Neural cell (in vitro differentiated cells): ENCODE measurements around the gene DCAF16. TPM values are rescaled to one million over a fixed set of nuclear protein-coding genes. Genes with fewer than 3 reads are reported as not detected.

Source experiments
- H2AFZ ChIP-seq: fragments of 200-600, 300-800 bp; sonication (generic), shearing (Covaris generic); 2 replicates; pipeline ENCODE4 v1.6.0; 2014; ENCODE audit warnings: low read depth, mild to moderate bottlenecking, antibody characterized with exemption, low read length, moderate library complexity
- H3F3A ChIP-seq: fragments of 200-600 bp; shearing (Covaris generic); 2 replicates; pipeline ENCODE4 v1.6.1; 2016; ENCODE audit warnings: mild to moderate bottlenecking, moderate library complexity, mixed read lengths, antibody characterized with exemption, low read length; ENCODE audit not compliant: insufficient read depth, poor library complexity, severe bottlenecking
- H3K27ac ChIP-seq: fragments of 200-600, 300-800 bp; sonication (generic), shearing (Covaris generic); 2 replicates; pipeline ENCODE4 v1.5.1; 2014; ENCODE audit warnings: mild to moderate bottlenecking, low read length, moderate library complexity
- H3K27me3 ChIP-seq: fragments of 300-800, 200-600 bp; sonication (generic), shearing (Covaris generic); 2 replicates; pipeline ENCODE4 v1.6.0; 2014; ENCODE audit warnings: mild to moderate bottlenecking, low read depth, low read length, moderate library complexity; ENCODE audit not compliant: insufficient read depth
- H3K36me3 ChIP-seq: fragments of 300-800, 200-600 bp; sonication (generic), shearing (Covaris generic); 2 replicates; pipeline ENCODE4 v1.5.1; 2014; ENCODE audit warnings: mild to moderate bottlenecking, antibody characterized with exemption, low read length, moderate library complexity; ENCODE audit not compliant: insufficient read depth
- H3K4me2 ChIP-seq: fragments of 300-800, 200-600 bp; sonication (generic), shearing (Covaris generic); 2 replicates; pipeline ENCODE4 v1.6.0; 2014; ENCODE audit warnings: mild to moderate bottlenecking, low read length
- H3K4me3 ChIP-seq: fragments of 300-800, 200-600 bp; sonication (generic), shearing (Covaris generic); 2 replicates; pipeline ENCODE4 v1.5.1; 2014; ENCODE audit warnings: mild to moderate bottlenecking, low read length, moderate library complexity
- H3K79me2 ChIP-seq: fragments of 200-600 bp; shearing (Covaris generic); replicated peaks from 2 replicates; pipeline ENCODE4 v1.6.0; 2014; ENCODE audit warnings: mild to moderate bottlenecking, low read length, moderate library complexity; ENCODE audit not compliant: insufficient read depth
- H3K9ac ChIP-seq: fragments of 300-800, 200-600 bp; sonication (generic), shearing (Covaris generic); 2 replicates; pipeline ENCODE4 v1.6.1; 2016; ENCODE audit warnings: mild to moderate bottlenecking, low read length, mixed read lengths
- H3K9me2 ChIP-seq: fragments of 200-600 bp; shearing (Covaris generic); 2 replicates; pipeline ENCODE4 v1.6.1; 2016; ENCODE audit warnings: mild to moderate bottlenecking, low read length, mixed read lengths; ENCODE audit not compliant: insufficient read depth
- H3K9me3 ChIP-seq: fragments of 200-600, 300-800 bp; sonication (generic), shearing (Covaris generic); 2 replicates; pipeline ENCODE4 v1.6.1; 2016; ENCODE audit warnings: mild to moderate bottlenecking, mixed run types, low read length, moderate library complexity, mixed read lengths
- H4K20me1 ChIP-seq: fragments of 200-600 bp; shearing (Covaris generic); 2 replicates; pipeline ENCODE4 v1.6.1; 2016; ENCODE audit warnings: mild to moderate bottlenecking, mixed run types; ENCODE audit not compliant: insufficient read depth
- EP300 ChIP-seq: fragments of 450-650 bp; conservative IDR thresholded peaks from 2 replicates; pipeline ENCODE4 v1.6.1; 2014; ENCODE audit warnings: antibody characterized with exemption, mild to moderate bottlenecking, moderate library complexity; ENCODE audit not compliant: poor library complexity, severe bottlenecking
- SMC3 ChIP-seq: fragments of 450-650 bp; conservative IDR thresholded peaks from 2 replicates; pipeline ENCODE4 v1.6.1; 2014; ENCODE audit warnings: antibody characterized with exemption, mild to moderate bottlenecking, moderate library complexity; ENCODE audit not compliant: poor library complexity
- polyA plus RNA-seq: library from polyadenylated mRNA; depleted of rRNA; stranded (reverse); fragments of >200 nt; gene quantifications from 2 replicates; pipeline ENCODE4 v1.2.3, GENCODE V29; 2014

DCAF16 gene
- polyA plus RNA-seq, 1 donor from 2014 or later = 41.3 TPM

GRCh38 chr4:17753646-17754045 lies 56.9 kb downstream of the DCAF16 start:
- Histone ChIP-seq H3K4me3 (no peak overlapping the region), H3K36me3 (no peaks in the 10 kb centered on the region), H3K27me3 (no peaks in the 10 kb centered on the region), H2AFZ (no peak overlapping the region), H3K79me2 (no peaks in the 10 kb centered on the region), H3K9me3 (no peaks in the 10 kb centered on the region), H3K4me2 (no peak overlapping the region), H3K9ac (no peak overlapping the region), H3F3A (no peaks in the 10 kb centered on the region), H3K9me2 (no peaks in the 10 kb centered on the region), H3K27ac (no peak overlapping the region), H4K20me1 (no peaks in the 10 kb centered on the region)
- no peak for TF ChIP-seq EP300
- no peak for TF ChIP-seq SMC3

Other genes starting within 250 kb of the DCAF16 start
- gene LAP3, start 233.6 kb downstream of the DCAF16 start, polyA plus RNA-seq = 36.9 and 38.2 TPM in 2 replicates
- gene MED28, start 196.1 kb downstream of the DCAF16 start, polyA plus RNA-seq = 31.8 and 33.7 TPM in 2 replicates
- gene FAM184B, start 29.1 kb downstream of the DCAF16 start, polyA plus RNA-seq = 0.10 TPM in 1 of 2 replicates, not detected in the other
- gene NCAPG, start 222 bp upstream of the DCAF16 start, polyA plus RNA-seq = 2.8 and 3.1 TPM in 2 replicates
- 32.0 and 49.0 TPM in 2 replicates for gene LCORL, start 211.0 kb upstream of the DCAF16 start, polyA plus RNA-seq